LoVo (cell line): Measurements from ENCODE around the gene LTBP1.

ENCODE experiments used
- DNase-seq: peaks from one replicate; pipeline ENCODE4 v3.0.0-alpha.2; 2016; ENCODE audit warnings: low spot score

The LTBP1 gene

DNA sequence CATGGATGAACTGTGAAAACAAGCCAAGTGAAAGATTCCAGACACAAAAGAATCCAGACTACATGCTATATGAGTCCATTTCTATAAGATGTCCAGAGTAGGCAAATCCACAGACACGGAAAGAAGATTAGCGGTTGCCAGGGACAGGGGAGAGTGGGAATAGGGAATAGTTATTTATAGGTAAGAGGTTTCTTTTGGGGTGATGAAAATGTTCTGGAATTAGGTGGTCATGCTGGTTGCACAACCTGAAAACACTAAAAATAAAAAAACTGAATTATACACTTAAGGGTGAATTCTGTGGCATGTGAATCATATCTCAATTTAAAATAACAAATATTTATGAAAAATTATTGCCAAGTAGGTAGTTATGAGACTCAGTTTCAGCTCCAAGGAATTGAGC lies 168.4 kb downstream of the LTBP1 start:
- DNase-seq: no peak

DNA sequence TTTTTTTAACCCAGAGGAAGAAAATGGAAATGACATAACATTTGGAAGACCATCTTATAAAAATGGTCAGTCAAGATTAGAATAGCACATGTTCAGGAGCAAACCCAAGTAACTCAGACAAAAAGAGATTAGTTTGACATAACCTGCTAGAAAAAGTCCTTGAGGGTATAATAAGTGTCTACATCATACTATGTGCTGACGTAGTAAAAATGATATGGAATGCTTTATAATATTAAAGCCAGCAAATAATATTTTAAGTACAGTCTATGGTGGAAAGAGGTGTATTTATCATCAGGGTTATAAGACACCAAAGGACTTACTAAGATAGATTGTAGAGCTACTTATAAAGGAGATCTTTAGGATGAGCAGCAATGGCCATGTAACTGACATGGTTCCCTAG lies 169.0 kb downstream of the LTBP1 start:
- no peak for DNase-seq

DNA sequence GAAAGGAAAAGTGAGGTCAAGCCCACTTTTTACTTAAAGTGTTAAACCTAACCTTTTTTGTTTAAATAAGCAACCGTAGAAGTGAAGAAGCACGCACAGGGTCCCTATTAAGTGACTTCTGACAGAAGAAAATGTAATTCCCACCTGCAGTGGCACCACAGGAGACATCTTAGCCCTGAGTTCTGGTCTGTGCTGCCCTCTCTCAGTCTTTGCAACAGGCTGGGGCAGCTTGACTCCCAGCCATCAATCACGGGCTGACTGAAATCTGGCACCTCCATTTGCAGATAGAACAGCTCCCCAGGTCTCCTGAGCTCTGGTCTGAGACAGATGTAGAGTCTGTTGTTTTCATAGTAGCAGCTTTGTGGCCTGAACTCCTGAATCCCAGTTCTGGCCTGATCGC lies 170.0 kb downstream of the LTBP1 start:
- DNase-seq: no peak

DNA sequence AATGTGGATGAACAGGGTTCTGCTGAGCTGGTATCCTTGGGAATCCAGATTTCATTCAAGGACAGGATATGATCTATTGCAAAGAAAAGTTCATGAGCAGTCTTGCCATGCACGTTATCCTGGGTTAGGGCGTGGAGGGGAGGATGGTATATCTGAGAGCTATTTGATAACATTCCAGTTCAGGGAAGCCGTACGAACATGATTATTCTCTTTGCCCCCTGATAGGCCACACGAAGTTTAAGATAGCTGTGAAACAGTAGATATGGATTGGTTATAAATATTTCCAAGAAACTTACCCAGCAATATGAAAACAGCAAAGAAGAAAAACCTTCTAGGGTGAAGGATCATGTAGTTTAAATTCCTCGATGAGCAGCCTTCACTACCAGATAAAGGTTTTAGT lies 171.9 kb downstream of the LTBP1 start:
- DNase-seq: no peak

DNA sequence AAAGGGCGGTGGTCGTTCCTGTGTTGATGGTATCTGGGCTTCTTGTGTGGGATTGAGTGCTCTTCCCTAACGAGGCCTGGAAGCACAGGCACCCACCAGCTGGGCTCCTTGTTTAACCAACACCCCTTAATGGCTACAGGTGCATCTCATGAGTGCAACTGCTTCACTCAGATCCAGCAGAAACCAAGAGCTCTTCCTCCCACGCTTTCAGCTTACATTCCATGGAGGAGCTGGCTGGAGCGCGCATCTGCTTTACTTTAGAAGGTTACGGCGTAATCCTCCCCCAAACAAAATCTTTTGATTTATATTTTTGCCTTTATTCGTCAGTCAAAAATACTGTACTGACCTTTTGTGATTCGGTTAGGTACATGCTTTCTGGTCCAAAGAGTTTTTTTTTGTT lies 174.7 kb downstream of the LTBP1 start:
- no peak for DNase-seq

DNA sequence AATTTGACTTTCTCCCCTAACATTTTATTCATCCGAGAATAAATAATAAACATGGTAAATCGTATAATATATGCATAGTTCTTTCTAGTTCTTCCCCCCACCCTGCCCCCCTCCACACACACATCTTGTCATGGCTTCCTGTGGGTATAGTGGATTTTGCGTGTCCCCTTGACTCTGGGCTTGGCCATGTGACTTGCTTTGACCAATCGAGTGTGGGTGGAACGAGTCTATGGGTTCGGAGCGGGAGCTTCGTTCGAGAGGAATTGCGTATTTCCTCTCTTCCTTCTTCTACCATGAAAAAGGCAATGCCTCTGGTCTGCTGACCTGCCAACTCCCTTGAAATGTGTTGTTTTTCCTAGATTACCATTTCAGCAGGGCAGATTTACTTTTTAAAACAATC lies 175.2 kb downstream of the LTBP1 start:
- DNase-seq: no peak

DNA sequence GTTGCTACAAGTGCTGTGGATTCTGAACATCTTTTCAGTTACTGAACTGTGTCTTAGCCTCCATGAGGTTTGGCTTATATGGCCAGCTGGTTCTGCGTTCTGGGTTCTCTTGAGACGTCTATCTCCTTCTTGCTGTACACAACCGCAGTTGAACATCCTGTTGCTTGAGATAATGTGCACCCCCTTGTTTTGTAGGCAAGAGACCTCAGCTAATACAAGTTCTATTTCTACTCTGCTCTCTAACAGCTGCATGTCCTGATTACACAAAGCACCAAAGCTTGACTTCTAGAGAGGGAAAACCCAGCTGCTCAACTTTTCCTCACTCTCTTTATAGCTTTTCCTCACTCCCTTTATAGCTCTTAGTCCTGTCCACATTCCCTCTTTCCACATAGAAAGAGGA lies 176.0 kb downstream of the LTBP1 start:
- DNase-seq: no peak

DNA sequence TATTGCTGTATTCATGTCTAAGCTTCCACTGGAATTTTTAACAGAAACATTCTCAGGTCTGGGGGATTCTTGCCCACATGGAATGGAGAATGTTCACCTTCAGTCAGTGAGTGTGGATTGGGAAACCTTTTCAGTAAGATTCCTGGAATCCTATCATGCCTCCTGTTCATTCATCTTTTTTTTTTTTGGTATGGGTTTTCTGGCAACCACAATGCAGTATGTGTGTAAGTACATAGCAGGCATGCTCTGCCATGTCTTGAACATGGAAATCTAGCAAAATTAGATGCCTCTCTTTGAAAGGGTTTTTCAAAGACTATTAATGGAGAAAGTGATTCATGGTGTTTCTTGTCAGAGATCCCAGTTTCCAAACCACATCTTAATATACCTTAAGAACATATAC lies 176.5 kb downstream of the LTBP1 start:
- DNase-seq: no peak

DNA sequence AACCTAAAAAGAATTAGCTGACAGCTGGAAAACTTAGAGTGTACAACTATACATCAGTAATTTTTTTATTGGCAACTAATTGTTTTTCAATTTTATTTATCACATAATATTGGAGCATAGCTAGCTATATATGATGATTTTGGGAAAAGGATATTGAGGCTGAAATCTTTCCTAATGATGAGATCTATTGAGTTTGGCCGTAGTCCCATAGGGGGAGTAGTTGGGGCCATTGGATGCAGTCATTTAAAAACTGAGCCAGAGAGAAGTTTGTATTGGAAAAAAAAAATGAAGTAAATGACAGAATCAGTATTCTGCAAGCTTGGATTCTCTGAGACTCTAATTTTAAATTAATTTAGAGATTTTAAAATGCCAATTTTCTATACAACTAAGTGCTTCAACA lies 179.8 kb downstream of the LTBP1 start:
- no peak for DNase-seq

DNA sequence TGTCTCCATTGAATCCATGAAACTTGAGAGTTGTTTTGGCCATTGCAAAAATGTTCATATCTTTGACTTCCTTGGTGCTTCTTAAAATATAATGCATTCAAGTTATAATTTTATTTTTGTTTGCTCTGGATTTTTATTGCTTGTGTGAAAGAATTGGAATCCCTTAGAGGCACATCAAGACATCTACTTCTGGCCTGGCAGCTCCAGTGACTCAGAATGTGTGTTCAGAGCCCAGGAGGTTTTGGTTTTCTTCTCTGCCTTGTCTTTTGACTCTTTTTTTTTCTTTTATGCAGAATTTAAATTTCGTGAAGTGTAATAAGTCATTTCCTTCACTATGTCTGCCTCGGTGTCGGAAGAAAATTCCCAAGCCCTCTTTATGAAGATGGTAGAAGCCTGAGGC lies 180.2 kb downstream of the LTBP1 start:
- DNase-seq: no peak

DNA sequence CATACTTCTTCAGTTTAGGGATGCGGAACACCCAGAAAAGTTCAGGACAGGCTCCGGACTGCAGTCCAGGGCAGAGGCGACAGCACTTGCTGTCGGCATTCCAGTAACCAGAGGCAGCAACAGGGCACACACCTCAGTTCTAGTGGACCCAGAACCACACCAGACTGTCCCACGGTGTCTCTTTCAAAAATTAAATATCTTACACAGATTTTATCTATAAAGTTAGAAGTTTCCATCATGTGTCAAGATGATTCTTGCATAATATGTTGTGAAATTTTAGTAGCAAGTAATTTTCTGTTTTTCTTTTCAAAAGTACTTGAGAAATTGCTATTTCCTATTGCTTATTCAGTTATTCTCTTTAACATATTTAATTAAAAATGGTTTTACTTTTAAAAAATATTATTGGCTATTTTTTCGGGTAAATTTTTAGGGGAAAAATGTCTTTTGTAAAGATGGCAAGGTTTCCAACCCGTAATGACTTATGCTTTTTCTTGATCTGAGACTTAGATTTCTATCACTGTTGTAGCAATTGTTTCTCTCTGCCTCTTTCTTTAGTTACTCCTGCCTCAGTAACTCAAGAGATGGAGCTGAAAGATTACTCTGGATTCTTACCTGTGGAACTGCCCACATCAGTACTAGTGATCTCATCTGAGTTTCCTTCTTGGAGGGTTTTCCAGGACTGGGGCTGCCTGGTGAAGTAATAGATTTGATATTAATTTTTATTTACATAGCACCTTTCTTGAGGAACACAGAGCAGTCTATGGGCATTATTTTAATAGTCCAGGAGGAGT lies 182.7 kb downstream of the LTBP1 start:
- no peak for DNase-seq

DNA sequence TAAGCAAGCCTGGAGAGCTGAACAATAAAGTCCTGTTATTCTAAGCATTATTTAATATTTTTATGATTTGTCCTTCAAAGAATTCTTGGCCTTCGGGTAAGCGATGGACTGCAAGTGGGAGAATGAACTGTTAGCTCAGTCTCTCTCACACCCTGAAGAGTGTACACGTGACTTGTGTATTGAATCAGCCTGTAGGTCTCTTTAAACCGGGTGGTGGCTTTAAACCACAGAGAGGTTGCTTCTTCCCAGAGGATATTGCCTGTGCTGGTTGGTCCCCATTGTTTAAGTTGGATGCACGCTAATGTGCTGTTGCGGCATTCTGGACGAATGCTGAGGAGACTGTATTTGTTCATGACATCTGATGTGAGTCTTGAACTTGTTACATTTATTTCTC lies 183.3 kb downstream of the LTBP1 start:
- DNase-seq: no peak

DNA sequence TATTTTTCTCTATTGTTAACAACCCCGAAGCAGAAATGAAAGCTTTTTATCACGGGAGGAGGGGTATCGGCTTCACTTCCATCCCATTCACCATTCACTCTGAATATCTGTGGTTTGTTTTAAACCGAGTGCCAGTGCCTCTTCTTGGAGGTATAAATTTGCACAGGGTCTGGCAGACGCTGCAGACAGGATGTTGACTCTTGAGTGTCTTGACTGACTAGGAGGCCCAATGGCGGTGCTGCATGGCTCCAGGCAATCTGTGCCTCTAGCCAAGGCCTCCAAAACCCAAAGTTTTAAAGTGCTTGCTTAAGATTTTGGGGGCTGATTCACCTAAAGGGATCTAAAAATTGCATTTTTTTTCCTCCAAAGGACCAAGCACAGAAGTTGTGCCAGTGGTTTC lies 183.8 kb downstream of the LTBP1 start:
- DNase-seq: no peak

DNA sequence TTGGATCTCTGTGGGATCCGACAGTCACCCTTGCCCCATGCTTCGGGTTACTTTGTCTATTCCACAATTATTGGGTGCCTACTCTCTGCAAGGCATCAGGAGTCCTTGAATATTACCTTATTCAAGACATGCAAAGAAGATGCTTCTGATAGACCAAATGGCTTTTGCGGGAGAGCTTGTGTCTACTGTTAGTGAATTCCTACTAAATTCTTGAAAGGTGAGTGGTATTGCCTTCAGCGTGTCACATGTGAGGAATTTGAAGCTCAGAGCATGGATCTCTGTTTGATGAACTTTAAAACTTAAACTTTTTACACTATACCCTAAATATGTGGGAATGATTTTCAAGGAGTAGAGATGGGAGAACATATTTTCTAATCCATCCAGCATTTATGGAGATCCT lies 184.4 kb downstream of the LTBP1 start:
- DNase-seq: no peak

DNA sequence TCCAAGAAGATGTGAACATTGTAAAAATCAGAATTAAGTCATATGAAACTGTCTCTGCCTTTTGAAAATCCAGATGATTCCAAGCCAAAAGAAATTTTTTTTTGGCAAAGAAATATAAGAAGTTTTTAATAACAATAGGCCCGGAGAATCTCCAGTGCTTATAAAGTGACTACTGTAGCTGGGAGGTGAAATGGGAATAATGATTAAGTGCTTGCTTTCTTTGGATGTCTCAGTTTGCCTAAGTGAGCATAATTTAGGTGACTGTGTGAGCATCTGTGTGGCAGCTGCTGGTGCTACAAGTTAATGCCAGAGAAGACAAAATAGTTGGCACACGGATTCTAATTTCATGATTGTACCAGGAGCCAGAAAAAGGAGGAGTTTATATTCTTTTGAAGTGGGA lies 185.0 kb downstream of the LTBP1 start:
- no peak for DNase-seq

DNA sequence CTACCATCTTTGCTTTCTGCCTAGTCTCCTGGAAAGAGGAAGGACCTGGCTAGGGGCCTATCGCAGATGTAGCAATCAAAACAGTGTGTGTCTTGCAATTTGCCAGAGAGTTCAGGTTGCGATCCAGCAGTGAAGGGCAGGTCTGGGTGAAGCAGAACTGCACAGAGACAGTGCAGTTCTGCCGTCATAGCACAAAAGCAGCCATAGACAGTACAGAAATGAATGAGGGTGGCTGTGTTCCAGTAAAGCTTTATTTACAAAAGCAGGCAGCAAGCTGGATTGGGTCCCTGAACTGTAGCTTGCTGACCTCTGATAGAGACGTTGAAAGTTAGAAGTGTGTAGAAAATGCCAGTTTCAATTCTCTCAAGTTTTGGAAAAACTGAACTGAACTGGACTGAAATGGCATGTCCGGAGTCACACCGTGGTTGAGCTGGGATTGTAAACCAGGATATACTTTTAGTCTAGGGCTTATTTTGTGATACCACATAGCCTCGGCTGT lies 186.8 kb downstream of the LTBP1 start:
- no peak for DNase-seq

DNA sequence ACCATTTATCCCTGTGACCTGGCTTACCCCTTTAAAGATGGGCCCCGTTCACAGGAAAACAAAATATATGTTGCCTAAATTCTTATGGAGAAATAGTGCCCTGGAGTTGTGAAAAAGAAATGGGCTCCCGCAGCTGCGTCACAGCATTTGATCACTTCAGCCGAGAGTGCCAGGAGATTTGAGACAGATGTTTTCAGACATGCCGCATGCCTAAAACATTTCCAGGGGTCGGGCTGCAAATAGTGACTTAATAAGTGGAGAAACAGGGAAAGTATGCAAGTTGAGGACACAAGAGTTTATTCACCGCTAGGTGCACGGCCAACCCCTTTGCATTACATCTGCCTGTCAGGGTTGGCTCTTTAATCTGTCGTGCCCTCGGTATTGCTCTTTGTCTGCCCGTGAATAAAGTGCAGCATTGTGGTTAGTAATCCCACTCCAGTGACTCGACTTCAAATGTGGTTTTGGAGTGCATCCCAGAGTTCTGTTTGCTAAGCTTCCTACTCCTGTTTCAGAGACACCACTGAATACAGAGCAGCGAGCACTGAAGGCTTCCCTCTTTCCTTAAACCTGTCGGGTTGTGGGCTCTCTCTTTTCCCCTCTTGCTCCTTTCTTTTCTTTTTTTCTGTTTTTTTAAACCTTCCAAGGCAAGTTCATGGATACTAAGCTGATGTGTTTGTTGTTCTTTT lies 187.5 kb downstream of the LTBP1 start:
- DNase-seq: peak; percentile 47

DNA sequence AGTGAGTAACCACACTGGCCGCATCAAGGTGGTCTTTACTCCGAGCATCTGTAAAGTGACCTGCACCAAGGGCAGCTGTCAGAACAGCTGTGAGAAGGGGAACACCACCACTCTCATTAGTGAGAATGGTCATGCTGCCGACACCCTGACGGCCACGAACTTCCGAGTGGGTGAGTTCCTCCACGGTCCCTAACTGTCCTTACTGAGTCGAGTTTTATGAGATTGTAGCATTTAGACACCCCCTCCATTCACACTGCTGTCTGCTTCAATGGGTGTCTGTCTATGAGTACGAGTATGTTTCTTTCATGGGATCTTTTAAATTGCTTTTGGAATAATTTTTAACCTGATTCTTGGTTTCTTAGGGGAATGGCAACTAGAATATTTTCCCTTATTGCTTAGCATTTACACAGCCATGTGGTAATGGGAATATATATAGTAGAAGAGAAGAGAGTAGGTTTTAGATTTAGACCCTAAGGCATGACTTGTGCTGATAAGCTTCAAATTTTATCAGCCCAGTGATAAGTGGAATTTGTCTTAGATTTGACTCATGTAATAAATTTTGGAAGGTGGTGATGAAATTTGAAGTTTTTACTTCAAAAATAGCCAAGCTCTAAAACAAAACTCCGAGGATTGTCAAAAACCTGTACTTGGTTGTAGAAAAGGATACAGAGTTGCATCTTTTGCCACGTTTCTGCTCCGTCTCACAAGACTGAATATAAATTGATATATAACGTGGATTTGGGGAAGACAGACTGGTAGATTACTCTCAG lies 188.2 kb downstream of the LTBP1 start:
- DNase-seq: no peak

DNA sequence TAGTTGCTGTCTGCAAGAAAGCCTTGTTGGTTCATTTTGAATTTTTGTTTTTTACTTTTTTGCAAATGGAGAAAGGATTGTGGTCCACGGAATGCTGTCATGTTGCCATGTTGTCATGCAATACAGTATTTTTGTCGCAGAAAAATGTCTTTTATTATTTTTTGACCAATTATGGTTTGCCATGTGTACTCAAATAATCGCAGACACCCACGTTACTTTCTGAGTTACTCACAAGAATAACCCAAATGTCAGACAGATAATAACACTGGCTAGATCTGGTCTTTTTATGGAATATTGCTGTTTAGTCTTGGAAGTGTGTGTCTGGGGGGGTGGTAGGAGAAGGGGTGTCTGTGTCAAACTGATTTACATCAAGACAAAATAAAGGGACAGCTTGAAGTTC lies 188.9 kb downstream of the LTBP1 start:
- DNase-seq: no peak

DNA sequence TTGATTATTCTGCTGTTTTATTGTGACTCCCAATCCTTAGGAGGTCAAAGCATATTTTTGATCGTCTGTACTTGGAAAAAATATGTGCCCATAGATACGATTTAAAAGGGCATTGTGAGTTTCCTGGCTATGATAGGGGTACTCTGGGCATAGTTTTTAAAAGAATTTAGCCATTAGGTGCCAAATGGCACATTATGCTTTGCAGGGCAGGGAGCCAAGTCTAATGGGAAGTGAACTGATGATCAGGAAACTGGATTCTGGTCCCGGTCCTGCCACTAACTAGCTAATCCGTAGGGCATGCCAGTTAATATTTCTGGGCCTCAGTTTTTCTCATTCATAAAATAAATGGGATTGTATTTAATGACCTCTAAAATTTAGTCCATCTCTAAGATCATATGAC lies 189.3 kb downstream of the LTBP1 start:
- no peak for DNase-seq

DNA sequence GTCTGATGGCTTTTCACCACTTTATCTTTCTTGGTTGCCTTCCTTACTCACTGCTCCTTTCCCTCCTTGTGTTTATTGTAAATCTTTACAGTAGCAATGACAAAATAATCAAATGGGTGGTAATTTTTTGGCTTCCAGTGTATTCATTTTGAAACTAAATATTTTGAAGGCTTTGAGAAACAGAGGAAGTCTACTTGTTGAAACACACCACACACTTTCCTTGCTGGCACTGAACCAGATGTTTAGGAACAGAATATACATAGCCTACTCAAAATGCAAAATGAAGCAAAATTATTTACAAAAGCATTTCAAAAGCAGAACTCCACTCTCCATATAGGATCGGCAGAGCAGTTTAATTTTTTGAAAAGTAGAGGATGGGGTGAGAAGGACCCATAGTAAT lies 189.8 kb downstream of the LTBP1 start:
- no peak for DNase-seq

DNA sequence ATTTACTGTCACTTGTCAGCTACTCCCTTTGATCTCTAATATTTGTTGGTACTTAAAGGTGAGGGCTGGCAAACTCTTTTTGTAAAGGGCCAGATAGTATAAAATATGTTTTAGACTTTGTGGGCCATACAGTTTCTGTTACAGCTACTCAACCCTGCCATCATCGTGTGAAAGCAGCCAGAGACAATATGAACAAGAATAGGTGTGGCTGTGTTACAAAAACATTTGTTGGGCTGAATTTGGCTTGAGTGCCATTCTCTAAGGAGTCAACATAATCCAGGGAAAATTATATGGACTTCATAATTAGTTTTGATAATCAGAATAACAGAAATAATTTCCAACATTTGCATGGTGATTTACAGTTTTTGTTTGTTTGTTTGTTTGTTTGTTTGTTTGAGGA lies 190.6 kb downstream of the LTBP1 start:
- DNase-seq: no peak

DNA sequence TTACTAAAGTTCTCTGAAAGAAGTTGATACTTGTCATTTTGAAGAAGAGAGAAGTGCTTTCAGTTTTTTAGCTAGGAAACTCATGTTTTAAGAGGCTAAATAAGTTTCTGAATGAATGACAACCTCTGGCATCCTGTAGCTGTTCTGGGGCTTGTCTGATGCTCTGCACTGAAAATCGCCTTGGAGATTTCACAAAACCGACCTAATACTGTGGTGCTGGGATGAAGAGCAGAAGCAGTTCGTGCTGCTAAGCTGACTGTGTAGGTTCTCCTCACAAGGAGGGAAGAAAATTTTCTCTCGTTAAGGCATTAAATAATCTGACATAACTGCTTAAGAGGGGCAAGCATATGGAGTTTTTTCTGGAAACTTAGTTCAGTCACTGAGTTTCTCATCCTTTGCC lies 193.2 kb downstream of the LTBP1 start:
- no peak for DNase-seq
